K562 (cell line): ENCODE results near the gene SOCS6. TPM values are rescaled to one million over a fixed set of nuclear protein-coding genes. Genes with fewer than 3 reads are reported as not detected.

Experiments used
- BDP1 ChIP-seq: IDR thresholded peaks from 3 replicates; pipeline ENCODE4 v1.6.1; 2011; ENCODE audit not compliant: insufficient read length, insufficient read depth
- CCNT2 ChIP-seq: IDR thresholded peaks from 2 replicates; pipeline ENCODE4 v1.6.1; 2011; ENCODE audit warnings: borderline replicate concordance, low read depth, mild to moderate bottlenecking, moderate library complexity, mixed read lengths, low read length; ENCODE audit not compliant: insufficient read length; ENCODE audit errors: extremely low read depth
- CEBPB ChIP-seq: fragments of 450-650 bp; IDR thresholded peaks from 2 replicates; pipeline ENCODE4 v1.6.1; 2016; ENCODE audit warnings: missing genetic modification characterization, missing compliant biosample characterization
- MAFK ChIP-seq: IDR thresholded peaks from 2 replicates; pipeline ENCODE4 v1.6.1; 2011; ENCODE audit warnings: low read length, improper control_type of control experiment
- MAZ ChIP-seq, 2 experiments: fragments of 450-650 bp in 1 of 2; sonication (generic) in 1 of 2; formaldehyde crosslinking; IDR thresholded peaks in 1 of 2; conservative IDR thresholded peaks in 1 of 2; 2 replicates each; pipeline versions ENCODE4 v1.4.0 to v1.5.0; 2020; ENCODE audit warnings: mild to moderate bottlenecking in 1 of 2, missing genetic modification reagents in 1 of 2
- MYC ChIP-seq, 2 experiments: fragments of 250-450 bp in 1 of 2; sonication (Bioruptor Pico) in 1 of 2; IDR thresholded peaks; 2 replicates each; pipeline versions ENCODE4 v1.5.1 to v1.6.1; 2012 to 2021; ENCODE audit warnings: low read depth in 2 of 2, borderline replicate concordance in 1 of 2, improper control_type of control experiment in 1 of 2, low read length in 1 of 2, mild to moderate bottlenecking in 1 of 2, moderate library complexity in 1 of 2
- NFYB ChIP-seq: IDR thresholded peaks from 2 replicates; pipeline ENCODE4 v1.6.1; 2011; ENCODE audit warnings: mild to moderate bottlenecking, moderate library complexity; ENCODE audit not compliant: insufficient read length; ENCODE audit errors: extremely low read depth
- NR2C2 ChIP-seq, 2 experiments: fragments of 200-800 bp in 1 of 2; sonication (Bioruptor generic) in 1 of 2; sonication (generic) in 1 of 2; formaldehyde crosslinking in 1 of 2; IDR thresholded peaks; 2 replicates each; pipeline versions ENCODE4 v1.6.1 to v1.8.0; 2016 to 2022; ENCODE audit warnings: mild to moderate bottlenecking in 1 of 2, missing compliant biosample characterization in 1 of 2, missing genetic modification characterization in 1 of 2, missing genetic modification reagents in 1 of 2
- POLR2A ChIP-seq: fragments of 450-650 bp; conservative IDR thresholded peaks from 2 replicates; pipeline ENCODE4 v1.6.1; 2016
- POLR2G ChIP-seq: fragments of 200-400 bp; formaldehyde crosslinking; IDR thresholded peaks from 2 replicates; pipeline ENCODE4 v1.6.1; 2017; ENCODE audit warnings: low read depth, mild to moderate bottlenecking, antibody characterized with exemption, low read length, moderate library complexity
- POLR2H ChIP-seq: IDR thresholded peaks from 2 replicates; pipeline ENCODE4 v1.6.1; 2016; ENCODE audit warnings: missing genetic modification characterization, low read depth, mild to moderate bottlenecking, control low read depth, missing compliant biosample characterization, moderate library complexity
- RB1 ChIP-seq: fragments of 450-650 bp; IDR thresholded peaks from 2 replicates; pipeline ENCODE4 v1.6.1; 2017; ENCODE audit warnings: low read depth, mild to moderate bottlenecking
- RBFOX2 ChIP-seq: fragments of 200-400 bp; formaldehyde crosslinking; IDR thresholded peaks from 2 replicates; pipeline ENCODE4 v1.6.1; 2017; ENCODE audit warnings: low read depth, mild to moderate bottlenecking, low read length, moderate library complexity
- RBM15 ChIP-seq: fragments of 200-400 bp; formaldehyde crosslinking; IDR thresholded peaks from 2 replicates; pipeline ENCODE4 v1.6.1; 2018; ENCODE audit warnings: mild to moderate bottlenecking, low read length, moderate library complexity; ENCODE audit not compliant: insufficient read depth
- TAF9B ChIP-seq: fragments of 450-650 bp; IDR thresholded peaks from 2 replicates; pipeline ENCODE4 v1.6.1; 2018; ENCODE audit warnings: mild to moderate bottlenecking; ENCODE audit not compliant: partially characterized antibody
- TBP ChIP-seq: optimal IDR thresholded peaks from 2 replicates; pipeline ENCODE3; 2011; ENCODE audit warnings: low read depth, low read length, improper control_type of control experiment
- ZFX ChIP-seq: sonication (generic); formaldehyde crosslinking; IDR thresholded peaks from 2 replicates; pipeline ENCODE4 v1.8.0; 2022; ENCODE audit warnings: mild to moderate bottlenecking, missing genetic modification reagents, moderate library complexity
- ZNF584 ChIP-seq: fragments of 200-800 bp; sonication (Bioruptor generic); IDR thresholded peaks from 2 replicates; pipeline ENCODE4 v1.6.1; 2016; ENCODE audit warnings: low read depth, mild to moderate bottlenecking, missing genetic modification characterization, missing compliant biosample characterization
- polyA plus RNA-seq, 8 experiments: library from polyadenylated mRNA; depleted of rRNA in 4 of 8; stranded (reverse) in 5 of 8; unstranded in 3 of 8; fragments of >200 nt; fragmentation: Nextera tagmentation in 2 of 8; fragmentation: Illumina TruSeq in 1 of 8; extraction: Ambion mirVana in 2 of 8; extraction: Trizol in 1 of 8; gene quantifications; 2 replicates each; pipeline versions ENCODE4 v1.2.1 to v1.2.3, GENCODE V29; 2011 to 2014; ENCODE audit warnings: inconsistent platforms in 1 of 8, missing spikeins in 1 of 8
- total RNA-seq, 7 experiments: library from RNA; depleted of rRNA in 6 of 7; stranded (reverse); fragments of >200 nt in 6 of 7; fragmentation: Illumina TruSeq in 2 of 7; extraction: Trizol in 2 of 7; gene quantifications; 2 replicates each; pipeline versions ENCODE4 v1.2.1 to v1.2.3, GENCODE V29; 2011 to 2021; ENCODE audit warnings: low replicate concordance in 1 of 7
- TF ChIP-seq, protein P1 (sequence below): fragments of 250-450 bp; sonication (Bioruptor Pico); IDR thresholded peaks from 2 replicates; pipeline ENCODE4 v1.8.0; 2022; ENCODE audit warnings: inconsistent platforms, mild to moderate bottlenecking, moderate library complexity, borderline replicate concordance
- TF ChIP-seq, protein P2 (sequence below): fragments of 250-450 bp; sonication (Bioruptor Pico); IDR thresholded peaks from 2 replicates; pipeline ENCODE4 v1.5.0; 2020; ENCODE audit warnings: mild to moderate bottlenecking, borderline replicate concordance

Gene SOCS6
- total and polyA plus RNA-seq, 9 of the 15 experiments (the other 6 are each of a cell fraction or from before 2014, with no cell fraction given): 2.5 to 7.1 (median 5.6) TPM

DNA sequence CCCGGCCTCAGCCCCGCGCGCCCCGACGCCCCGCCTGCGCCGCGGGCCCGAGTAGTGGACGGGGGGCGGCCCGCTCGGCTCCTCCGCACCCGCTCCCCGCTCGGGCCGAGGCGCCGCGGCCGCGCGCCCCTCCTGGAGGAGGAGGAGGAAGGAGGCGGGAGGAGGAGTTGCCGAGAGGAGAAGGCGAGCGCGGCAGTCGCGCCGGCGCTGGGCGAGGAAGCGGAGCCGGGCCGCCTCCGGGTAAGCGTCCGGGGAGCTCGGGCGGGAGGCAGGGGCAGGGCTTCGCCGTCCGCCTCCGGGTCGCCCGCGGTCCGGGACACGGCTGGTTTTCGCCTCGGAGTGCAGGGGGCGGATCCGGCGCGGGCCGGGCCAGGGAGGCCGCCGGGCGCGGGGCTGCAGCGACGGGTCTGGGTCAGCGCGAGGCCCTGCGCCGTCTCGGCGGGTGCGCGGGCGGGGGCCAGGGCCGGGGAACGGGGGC lies at the start of gene SOCS6 (continued):
- TF ChIP-seq, protein P1, sequence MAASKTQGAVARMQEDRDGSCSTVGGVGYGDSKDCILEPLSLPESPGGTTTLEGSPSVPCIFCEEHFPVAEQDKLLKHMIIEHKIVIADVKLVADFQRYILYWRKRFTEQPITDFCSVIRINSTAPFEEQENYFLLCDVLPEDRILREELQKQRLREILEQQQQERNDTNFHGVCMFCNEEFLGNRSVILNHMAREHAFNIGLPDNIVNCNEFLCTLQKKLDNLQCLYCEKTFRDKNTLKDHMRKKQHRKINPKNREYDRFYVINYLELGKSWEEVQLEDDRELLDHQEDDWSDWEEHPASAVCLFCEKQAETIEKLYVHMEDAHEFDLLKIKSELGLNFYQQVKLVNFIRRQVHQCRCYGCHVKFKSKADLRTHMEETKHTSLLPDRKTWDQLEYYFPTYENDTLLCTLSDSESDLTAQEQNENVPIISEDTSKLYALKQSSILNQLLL (CRISPR knock-in tag): no peak
- TF ChIP-seq, protein P2, sequence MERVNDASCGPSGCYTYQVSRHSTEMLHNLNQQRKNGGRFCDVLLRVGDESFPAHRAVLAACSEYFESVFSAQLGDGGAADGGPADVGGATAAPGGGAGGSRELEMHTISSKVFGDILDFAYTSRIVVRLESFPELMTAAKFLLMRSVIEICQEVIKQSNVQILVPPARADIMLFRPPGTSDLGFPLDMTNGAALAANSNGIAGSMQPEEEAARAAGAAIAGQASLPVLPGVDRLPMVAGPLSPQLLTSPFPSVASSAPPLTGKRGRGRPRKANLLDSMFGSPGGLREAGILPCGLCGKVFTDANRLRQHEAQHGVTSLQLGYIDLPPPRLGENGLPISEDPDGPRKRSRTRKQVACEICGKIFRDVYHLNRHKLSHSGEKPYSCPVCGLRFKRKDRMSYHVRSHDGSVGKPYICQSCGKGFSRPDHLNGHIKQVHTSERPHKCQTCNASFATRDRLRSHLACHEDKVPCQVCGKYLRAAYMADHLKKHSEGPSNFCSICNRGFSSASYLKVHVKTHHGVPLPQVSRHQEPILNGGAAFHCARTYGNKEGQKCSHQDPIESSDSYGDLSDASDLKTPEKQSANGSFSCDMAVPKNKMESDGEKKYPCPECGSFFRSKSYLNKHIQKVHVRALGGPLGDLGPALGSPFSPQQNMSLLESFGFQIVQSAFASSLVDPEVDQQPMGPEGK (CRISPR knock-in tag): no peak
- TF ChIP-seq RB1 (peak; percentile 34; the same call in 1 of the 2 replicates), TAF9B (no peak), MYC (IDR thresholded peaks at IDR 0.05; ENCODE audit: low read depth, low read length) (0 out of 2 replicates have a peak, but pooled peaks have one; percentile 25), MYC (CRISPR knock-in tag; IDR thresholded peaks at IDR 0.05; ENCODE audit: borderline replicate concordance, low read depth) (no peak), RBM15 (no peak), NFYB (no peak), TBP (peak; percentile 42), CEBPB (tag) (no peak), CCNT2 (peak; percentile 35), RBFOX2 (peak; percentile 76), POLR2G (peak; percentile 85), NR2C2 (CRISPR knock-in tag; IDR thresholded peaks at IDR 0.05) (no peak), NR2C2 (tag; IDR thresholded peaks at IDR 0.05) (0 out of 2 replicates have a peak, but pooled peaks have one; percentile 20), POLR2A (peak; percentile 37; the same call in 1 of the 2 replicates), MAFK (no peak), ZNF584 (CRISPR knock-in tag) (no peak), ZFX (peak; percentile 72), BDP1 (no peak), MAZ (CRISPR knock-in tag; conservative IDR thresholded peaks at IDR 0.05 in 1 of 2, IDR thresholded peaks at IDR 0.05 in 1 of 2) (peak in 1 of 2 experiments; percentile 42; a peak in 1 of 4 replicates), POLR2H (tag) (peak; percentile 23; the same call in 1 of the 2 replicates)
